Measurements from ENCODE around the gene PCGF6.
"Not testable (repeated sequence)": the region's sequence is repeated elsewhere in the genome, so short reads cannot be mapped to it uniquely, and the experiment has no call there.

The PCGF6 gene

GRCh38 chr10:103374263-103374662 is 23.3 kb upstream of the PCGF6 start:
- DNase-seq (ENCODE audit: extremely low read depth, low read depth): no peak
- no peak for TF ChIP-seq CTCF (IDR thresholded peaks at IDR 0.05; ENCODE audit: low read depth, low read length)

- no peak for DNase-seq (ENCODE audit: extremely low read depth, low read depth)
- TF ChIP-seq CTCF (IDR thresholded peaks at IDR 0.05; ENCODE audit: low read depth, low read length): no peak
Measured at GRCh38 chr10:103373544-103373943, 22.6 kb upstream of the PCGF6 start.

- DNase-seq (ENCODE audit: extremely low read depth, low read depth): peak; percentile 85
- TF ChIP-seq CTCF (IDR thresholded peaks at IDR 0.05; ENCODE audit: low read depth, low read length): no peak
Measured at GRCh38 chr10:103367782-103368518, 17.0 kb upstream of the PCGF6 start, which contains the start of gene TAF5. TAF5 (plus strand) TSS chr10:103367976; CDS start chr10:103367990, 14 bp downstream.

GRCh38 chr10:103367379-103367781 is 16.4 kb upstream of the PCGF6 start:
- DNase-seq (ENCODE audit: extremely low read depth, low read depth): no peak

GRCh38 chr10:103360791-103361190 is 9.9 kb upstream of the PCGF6 start:
- DNase-seq (ENCODE audit: extremely low read depth, low read depth): not testable (repeated sequence)

More at GRCh38 chr10:103367379-103367781, 16.4 kb upstream of the PCGF6 start:
- TF ChIP-seq CTCF (IDR thresholded peaks at IDR 0.05; ENCODE audit: low read depth, low read length): no peak

GRCh38 chr10:103359493-103359892 is 8.6 kb upstream of the PCGF6 start:
- DNase-seq (ENCODE audit: extremely low read depth, low read depth): not testable (repeated sequence)

GRCh38 chr10:103355906-103356599 is 5.1 kb upstream of the PCGF6 start:
- TF ChIP-seq CTCF (IDR thresholded peaks at IDR 0.05; ENCODE audit: low read depth, low read length): no peak
- no peak for DNase-seq (ENCODE audit: extremely low read depth, low read depth)

GRCh38 chr10:103354567-103354966 is 3.6 kb upstream of the PCGF6 start:
- DNase-seq (ENCODE audit: extremely low read depth, low read depth): not testable (repeated sequence)

- TF ChIP-seq CTCF (IDR thresholded peaks at IDR 0.05; ENCODE audit: low read depth, low read length): no peak
- DNase-seq (ENCODE audit: extremely low read depth, low read depth): no peak
Measured at GRCh38 chr10:103353281-103353680, 2.3 kb upstream of the PCGF6 start.
